K562 (cell line): ENCODE data around the gene HOXA7. TPM values are rescaled to one million over a fixed set of nuclear protein-coding genes. Genes with fewer than 3 reads are reported as not detected.
A peak's percentile ranks its signal among the peaks of the same experiment; 100 is the strongest.

Experiments
- ATAC-seq: fragments of 200-7000 bp; cut with Tn5 transposase; 3 replicates; pipeline ENCODE4 v1.9.1; 2020; ENCODE audit warnings: moderate library complexity
- BruUV-seq: library from RNA; stranded (reverse); fragments of 400-500 nt; replicated peaks from 2 replicates; lab custom pipeline; 2021; lab: Mats Ljungman, UMichigan
- CTCF ChIA-PET: fragments of 300-600 bp; formaldehyde crosslinking; extraction: SDS; loops from one replicate; lab custom pipeline; 2021; ENCODE audit warnings: low intra/inter-chr PET ratio; lab: Yijun Ruan, JAX
- POLR2A ChIA-PET: fragments of 300-600, 350-650 bp; sonication (Branson Sonifier 250); formaldehyde crosslinking; extraction: SDS; loops from one replicate; lab custom pipeline; 2021; ENCODE audit warnings: antibody characterized with exemption, inconsistent platforms; lab: Yijun Ruan, JAX
- DNase-seq, 4 experiments: peaks; one replicate each; pipeline versions ENCODE4 v3.0.0 to v3.0.0-alpha.2; 2011 to 2018; ENCODE audit warnings: low spot score in 3 of 4, mixed read lengths in 3 of 4; ENCODE audit errors: extremely low read depth in 1 of 4
- FAIRE-seq: peaks from 2 replicates; lab custom pipeline; 2011; peaks lifted over from hg19 to GRCh38; lab: Jason Lieb, UNC
- H2AFZ ChIP-seq: 2 replicates; pipeline ENCODE4 v1.6.0; 2011; ENCODE audit warnings: low read depth, low read length, control low read depth, inconsistent platforms
- H3K27ac ChIP-seq: fragments of 200-600 bp; 3 replicates; pipeline ENCODE4 v1.8.0; 2011; ENCODE audit warnings: low read depth, mild to moderate bottlenecking, control low read depth, inconsistent platforms, low read length, moderate library complexity, mixed read lengths; ENCODE audit errors: extremely low read depth
- H3K27me3 ChIP-seq, 2 experiments: fragments of 300-600 bp in 1 of 2; 2 replicates in 1 of 2; 3 replicates in 1 of 2; pipeline versions ENCODE4 v1.6.0 to v1.8.0; 2011; ENCODE audit warnings: inconsistent platforms in 2 of 2, low read length in 2 of 2, mild to moderate bottlenecking in 1 of 2, mixed read lengths in 1 of 2, moderate library complexity in 1 of 2; ENCODE audit not compliant: control insufficient read depth in 2 of 2, insufficient read depth in 2 of 2
- H3K36me3 ChIP-seq: fragments of 300-600 bp; 3 replicates; pipeline ENCODE4 v1.8.0; 2011; ENCODE audit warnings: mild to moderate bottlenecking, low read length, inconsistent platforms; ENCODE audit not compliant: control insufficient read depth, insufficient read depth
- H3K4me1 ChIP-seq, 2 experiments: fragments of 200-600 bp in 1 of 2; replicated peaks in 1 of 2; 2 replicates in 1 of 2; 3 replicates in 1 of 2; pipeline versions ENCODE4 v1.5.1 to v1.8.0; 2011; ENCODE audit warnings: inconsistent platforms in 2 of 2, low read length in 2 of 2, mild to moderate bottlenecking in 1 of 2, mixed read lengths in 1 of 2, moderate library complexity in 1 of 2; ENCODE audit not compliant: control insufficient read depth in 2 of 2, insufficient read depth in 2 of 2
- H3K4me2 ChIP-seq: 2 replicates; pipeline ENCODE4 v1.6.1; 2011; ENCODE audit warnings: low read length, control low read depth, inconsistent platforms, mixed read lengths; ENCODE audit not compliant: insufficient read depth
- H3K4me3 ChIP-seq: fragments of 200-600 bp; sonication (generic), shearing (Covaris generic); 2 replicates; pipeline ENCODE4 v1.5.1; 2016; ENCODE audit warnings: control low read depth, inconsistent platforms
- H3K79me2 ChIP-seq: fragments of 200-600 bp; 3 replicates; pipeline ENCODE4 v1.8.0; 2011; ENCODE audit warnings: low read length, inconsistent platforms; ENCODE audit not compliant: control insufficient read depth, insufficient read depth
- H3K9ac ChIP-seq, 2 experiments: 2 replicates each; pipeline versions ENCODE4 v1.6.0 to v1.6.1; 2011; ENCODE audit warnings: low read depth in 2 of 2, low read length in 2 of 2, control low read depth in 1 of 2, inconsistent platforms in 1 of 2, mild to moderate bottlenecking in 1 of 2, mixed read lengths in 1 of 2; ENCODE audit not compliant: insufficient read depth in 1 of 2
- H3K9me1 ChIP-seq: one replicate; pipeline ENCODE4 v1.6.0; 2011; ENCODE audit warnings: inconsistent platforms, mild to moderate bottlenecking, low read length, moderate library complexity; ENCODE audit not compliant: control insufficient read depth, insufficient read depth
- H3K9me3 ChIP-seq: replicated peaks from 2 replicates; pipeline ENCODE4 v1.5.1; 2011; ENCODE audit warnings: low read depth, low read length, inconsistent platforms; ENCODE audit not compliant: control insufficient read depth, insufficient read depth
- H4K20me1 ChIP-seq: replicated peaks from 2 replicates; pipeline ENCODE4 v1.6.1; 2011; ENCODE audit warnings: low read length, inconsistent platforms, mixed read lengths; ENCODE audit not compliant: control insufficient read depth, insufficient read depth
- CBX8 ChIP-seq: fragments of 200-600 bp; sonication (generic); IDR thresholded peaks from 2 replicates; pipeline ENCODE4 v1.6.1; 2012; ENCODE audit warnings: borderline replicate concordance, mixed run types, low read depth, mild to moderate bottlenecking, moderate library complexity, mixed read lengths, low read length, control low read depth, inconsistent platforms; ENCODE audit not compliant: poor library complexity, severe bottlenecking; ENCODE audit errors: extremely low read depth
- HES1 ChIP-seq: fragments of 450-650 bp; IDR thresholded peaks from 2 replicates; pipeline ENCODE4 v1.6.1; 2016; ENCODE audit warnings: low read depth, mild to moderate bottlenecking, moderate library complexity
- LARP7 ChIP-seq: fragments of 450-650 bp; IDR thresholded peaks from 2 replicates; pipeline ENCODE4 v1.6.1; 2016
- PTBP1 ChIP-seq: fragments of 200-400 bp; formaldehyde crosslinking; IDR thresholded peaks from 2 replicates; pipeline ENCODE4 v1.6.1; 2017; ENCODE audit warnings: low read depth, low read length
- WGBS: fragments of 100-300 bp; shearing (Covaris generic); methylation state at CpG from one replicate; pipeline ENCODE4 v1.1.6; 2016; ENCODE audit warnings: low coverage, mixed read lengths; ENCODE audit not compliant: insufficient coverage; ENCODE audit errors: missing lambda C conversion rate; 5-methylcytosine and 5-hydroxymethylcytosine counted together
- in situ Hi-C: fragments of 300-500 bp; cut with MboI; formaldehyde crosslinking; loops from 4 replicates; pipeline ENCODE4 v1.15.0; 2018; ENCODE audit warnings: inconsistent platforms, mixed read lengths
- intact Hi-C: fragments of 100-400 bp; cut with micrococcal nuclease; formaldehyde crosslinking; loops from 2 replicates; pipeline ENCODE4 v1.14.2; 2022
- polyA plus RNA-seq, 8 experiments: library from polyadenylated mRNA; depleted of rRNA in 4 of 8; stranded (reverse) in 5 of 8; unstranded in 3 of 8; fragments of >200 nt; fragmentation: Nextera tagmentation in 2 of 8; fragmentation: Illumina TruSeq in 1 of 8; extraction: Ambion mirVana in 2 of 8; extraction: Trizol in 1 of 8; gene quantifications; 2 replicates each; pipeline versions ENCODE4 v1.2.1 to v1.2.3, GENCODE V29; 2011 to 2014; ENCODE audit warnings: inconsistent platforms in 1 of 8, missing spikeins in 1 of 8
- total RNA-seq, 7 experiments: library from RNA; depleted of rRNA in 6 of 7; stranded (reverse); fragments of >200 nt in 6 of 7; fragmentation: Illumina TruSeq in 2 of 7; extraction: Trizol in 2 of 7; gene quantifications; 2 replicates each; pipeline versions ENCODE4 v1.2.1 to v1.2.3, GENCODE V29; 2011 to 2021; ENCODE audit warnings: low replicate concordance in 1 of 7

HOXA7 gene
- total and polyA plus RNA-seq, 9 of the 15 experiments (the other 6 are each of a cell fraction or from before 2014, with no cell fraction given), result not detected

- ChIA-PET CTCF (no interaction called here), POLR2A (no interaction called here)
- Histone ChIP-seq H3K4me3 (no peak overlapping the region), H3K79me2 (no peaks in the 10 kb centered on the region), H3K9ac (no peak overlapping the region), H4K20me1 (0 out of 2 replicates have a peak, but pooled peaks cover 6% of the 10 kb centered on the region), H3K4me2 (no peak overlapping the region), H3K9me1 (no peaks in the 10 kb centered on the region), H3K27ac (no peak overlapping the region), H3K4me1 (peaks cover 0 to 21% of the 10 kb centered on the region in 2 experiments; a peak in 2 of 5 replicates), H3K36me3 (no peaks in the 10 kb centered on the region), H3K9me3 (no peaks in the 10 kb centered on the region), H2AFZ (no peak overlapping the region), H3K27me3 (peaks cover 42 to 64% of the 10 kb centered on the region in 2 experiments)
- in situ Hi-C loops, result no loop called here
- no TSS peak for BruUV-seq
- intact Hi-C loops, result no loop called here
- TF ChIP-seq PTBP1, result no peak
- TF ChIP-seq HES1, result no peak
- no peak for TF ChIP-seq LARP7
- peak; percentile 70 for TF ChIP-seq CBX8
- DNase-seq, result peak in 2 of 4 experiments; percentile 26
- FAIRE-seq, result no peak
- WGBS, result 0% methylated on average over 7 of the region's 26 CpGs
- ATAC-seq, result no peak
Measured at GRCh38 chr7:27113991-27114769, 42.3 kb downstream of the HOXA7 start.
